ENCODE data around the gene CDH23. TPM values are rescaled to one million over a fixed set of nuclear protein-coding genes. Genes with fewer than 3 reads are reported as not detected.

CDH23 gene
- total RNA-seq, 1 donor from 2014 or later: 10.3 TPM

- Histone ChIP-seq H3K4me1 (no peaks in the 10 kb centered on the region), H3K27ac (no peak overlapping the region), H3K27me3 (no peaks in the 10 kb centered on the region), H3K4me3 (no peak overlapping the region), H3K9me3 (no peaks in the 10 kb centered on the region), H3K36me3 (no peaks in the 10 kb centered on the region)
- intact Hi-C loops (cut with DNase I): no loop called here
- TF ChIP-seq POLR2A (IDR thresholded peaks at IDR 0.05) (no peak), CTCF (IDR thresholded peaks at IDR 0.05) (no peak), POLR2AphosphoS5 (IDR thresholded peaks at IDR 0.05; ENCODE audit: insufficient read depth in 1 of 2, low read depth in 1 of 2) (no peak)
- DNase-seq (ENCODE audit: extremely low spot score in 2 of 2): no peak
Observed at GRCh38 chr10:71538608-71539260, 142.0 kb downstream of the CDH23 start.

- intact Hi-C loops (cut with DNase I): no loop called here
- no peaks in the 10 kb centered on the region for H3K4me1 ChIP-seq
- H3K27me3 ChIP-seq: no peaks in the 10 kb centered on the region
- no peaks in the 10 kb centered on the region for H3K9me3 ChIP-seq
- H3K4me3 ChIP-seq: no peak overlapping the region
- no peak overlapping the region for H3K27ac ChIP-seq
- no peaks in the 10 kb centered on the region for H3K36me3 ChIP-seq
- no peak for TF ChIP-seq POLR2A (IDR thresholded peaks at IDR 0.05)
- TF ChIP-seq CTCF (IDR thresholded peaks at IDR 0.05): no peak
- no peak for TF ChIP-seq POLR2AphosphoS5 (IDR thresholded peaks at IDR 0.05; ENCODE audit: insufficient read depth in 1 of 2, low read depth in 1 of 2)
- no peak for DNase-seq (ENCODE audit: extremely low spot score in 2 of 2)
Observed at GRCh38 chr10:71539442-71540118, 142.9 kb downstream of the CDH23 start.

- DNase-seq (ENCODE audit: extremely low spot score in 2 of 2): no peak
- Histone ChIP-seq H3K27me3 (no peaks in the 10 kb centered on the region), H3K4me3 (no peak overlapping the region), H3K4me1 (no peaks in the 10 kb centered on the region), H3K27ac (no peak overlapping the region), H3K36me3 (no peaks in the 10 kb centered on the region), H3K9me3 (no peaks in the 10 kb centered on the region)
- TF ChIP-seq POLR2AphosphoS5 (IDR thresholded peaks at IDR 0.05; ENCODE audit: insufficient read depth in 1 of 2, low read depth in 1 of 2): no peak
- TF ChIP-seq POLR2A (IDR thresholded peaks at IDR 0.05): no peak
- no peak for TF ChIP-seq CTCF (IDR thresholded peaks at IDR 0.05)
- intact Hi-C loops (cut with DNase I): no loop called here
Observed at GRCh38 chr10:71542478-71542877, 145.8 kb downstream of the CDH23 start.

- Histone ChIP-seq H3K36me3 (no peaks in the 10 kb centered on the region), H3K4me3 (no peak overlapping the region), H3K4me1 (peaks cover 6% of the 10 kb centered on the region), H3K27me3 (no peaks in the 10 kb centered on the region), H3K9me3 (no peaks in the 10 kb centered on the region), H3K27ac (no peak overlapping the region)
- intact Hi-C loops (cut with DNase I): no loop called here
- DNase-seq (ENCODE audit: extremely low spot score in 2 of 2): no peak
- TF ChIP-seq POLR2A (IDR thresholded peaks at IDR 0.05): no peak
- TF ChIP-seq POLR2AphosphoS5 (IDR thresholded peaks at IDR 0.05; ENCODE audit: insufficient read depth in 1 of 2, low read depth in 1 of 2): no peak
- TF ChIP-seq CTCF (IDR thresholded peaks at IDR 0.05): no peak
Observed at GRCh38 chr10:71543608-71544170, 147.0 kb downstream of the CDH23 start.

GRCh38 chr10:71545001-71545400 lies 148.3 kb downstream of the CDH23 start:
- no peak overlapping the region for H3K4me3 ChIP-seq
- intact Hi-C loops (cut with DNase I): no loop called here
- H3K4me1 ChIP-seq: peaks cover 6% of the 10 kb centered on the region
- H3K27ac ChIP-seq: no peak overlapping the region
- TF ChIP-seq CTCF (IDR thresholded peaks at IDR 0.05) (no peak), POLR2AphosphoS5 (IDR thresholded peaks at IDR 0.05; ENCODE audit: insufficient read depth in 1 of 2, low read depth in 1 of 2) (no peak), POLR2A (IDR thresholded peaks at IDR 0.05) (no peak)
- no peak for DNase-seq (ENCODE audit: extremely low spot score in 2 of 2)
- no peaks in the 10 kb centered on the region for H3K27me3 ChIP-seq
- no peaks in the 10 kb centered on the region for H3K36me3 ChIP-seq
- H3K9me3 ChIP-seq: no peaks in the 10 kb centered on the region

All from vagina (tissue), 2 donors.